Measurements from ENCODE around the gene BCKDK.
A peak's percentile ranks its signal among the peaks of the same experiment; 100 is the strongest.

BCKDK gene

GRCh38 chr16:31094088-31094423 lies 14.1 kb upstream of the BCKDK start (continued):
- TF ChIP-seq, protein P1, sequence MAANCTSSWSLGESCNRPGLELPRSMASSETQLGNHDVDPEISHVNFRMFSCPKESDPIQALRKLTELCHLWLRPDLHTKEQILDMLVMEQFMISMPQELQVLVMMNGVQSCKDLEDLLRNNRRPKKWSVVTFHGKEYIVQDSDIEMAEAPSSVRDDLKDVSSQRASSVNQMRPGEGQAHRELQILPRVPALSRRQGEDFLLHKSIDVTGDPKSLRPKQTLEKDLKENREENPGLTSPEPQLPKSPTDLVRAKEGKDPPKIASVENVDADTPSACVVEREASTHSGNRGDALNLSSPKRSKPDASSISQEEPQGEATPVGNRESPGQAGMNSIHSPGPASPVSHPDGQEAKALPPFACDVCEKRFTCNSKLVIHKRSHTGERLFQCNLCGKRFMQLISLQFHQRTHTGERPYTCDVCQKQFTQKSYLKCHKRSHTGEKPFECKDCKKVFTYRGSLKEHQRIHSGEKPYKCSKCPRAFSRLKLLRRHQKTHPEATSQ (tag by site-specific recombination; IDR thresholded peaks at IDR 0.05) = 0 out of 2 replicates have a peak, but pooled peaks have one; percentile 18
- TF ChIP-seq ZNF530 (tag by site-specific recombination; IDR thresholded peaks at IDR 0.05; ENCODE audit: low read depth) = no peak
- no peak for TF ChIP-seq ZNF558 (tag by site-specific recombination; IDR thresholded peaks at IDR 0.05)
- TF ChIP-seq ZNF548 (tag by site-specific recombination; IDR thresholded peaks at IDR 0.05) = no peak
- TF ChIP-seq, protein P2, sequence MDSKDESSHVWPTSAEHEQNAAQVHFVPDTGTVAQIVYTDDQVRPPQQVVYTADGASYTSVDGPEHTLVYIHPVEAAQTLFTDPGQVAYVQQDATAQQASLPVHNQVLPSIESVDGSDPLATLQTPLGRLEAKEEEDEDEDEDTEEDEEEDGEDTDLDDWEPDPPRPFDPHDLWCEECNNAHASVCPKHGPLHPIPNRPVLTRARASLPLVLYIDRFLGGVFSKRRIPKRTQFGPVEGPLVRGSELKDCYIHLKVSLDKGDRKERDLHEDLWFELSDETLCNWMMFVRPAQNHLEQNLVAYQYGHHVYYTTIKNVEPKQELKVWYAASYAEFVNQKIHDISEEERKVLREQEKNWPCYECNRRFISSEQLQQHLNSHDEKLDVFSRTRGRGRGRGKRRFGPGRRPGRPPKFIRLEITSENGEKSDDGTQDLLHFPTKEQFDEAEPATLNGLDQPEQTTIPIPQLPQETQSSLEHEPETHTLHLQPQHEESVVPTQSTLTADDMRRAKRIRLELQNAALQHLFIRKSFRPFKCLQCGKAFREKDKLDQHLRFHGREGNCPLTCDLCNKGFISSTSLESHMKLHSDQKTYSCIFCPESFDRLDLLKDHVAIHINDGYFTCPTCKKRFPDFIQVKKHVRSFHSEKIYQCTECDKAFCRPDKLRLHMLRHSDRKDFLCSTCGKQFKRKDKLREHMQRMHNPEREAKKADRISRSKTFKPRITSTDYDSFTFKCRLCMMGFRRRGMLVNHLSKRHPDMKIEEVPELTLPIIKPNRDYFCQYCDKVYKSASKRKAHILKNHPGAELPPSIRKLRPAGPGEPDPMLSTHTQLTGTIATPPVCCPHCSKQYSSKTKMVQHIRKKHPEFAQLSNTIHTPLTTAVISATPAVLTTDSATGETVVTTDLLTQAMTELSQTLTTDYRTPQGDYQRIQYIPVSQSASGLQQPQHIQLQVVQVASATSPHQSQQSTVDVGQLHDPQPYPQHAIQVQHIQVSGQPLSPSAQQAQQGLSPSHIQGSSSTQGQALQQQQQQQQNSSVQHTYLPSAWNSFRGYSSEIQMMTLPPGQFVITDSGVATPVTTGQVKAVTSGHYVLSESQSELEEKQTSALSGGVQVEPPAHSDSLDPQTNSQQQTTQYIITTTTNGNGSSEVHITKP (tag by site-specific recombination; IDR thresholded peaks at IDR 0.05) = peak; percentile 77
- TF ChIP-seq ZSCAN16 (tag by site-specific recombination; IDR thresholded peaks at IDR 0.05) = 0 out of 2 replicates have a peak, but pooled peaks have one; percentile 10
- TF ChIP-seq ZSCAN23 (tag by site-specific recombination; IDR thresholded peaks at IDR 0.05) = 0 out of 2 replicates have a peak, but pooled peaks have one; percentile 19
- TF ChIP-seq, protein P3, sequence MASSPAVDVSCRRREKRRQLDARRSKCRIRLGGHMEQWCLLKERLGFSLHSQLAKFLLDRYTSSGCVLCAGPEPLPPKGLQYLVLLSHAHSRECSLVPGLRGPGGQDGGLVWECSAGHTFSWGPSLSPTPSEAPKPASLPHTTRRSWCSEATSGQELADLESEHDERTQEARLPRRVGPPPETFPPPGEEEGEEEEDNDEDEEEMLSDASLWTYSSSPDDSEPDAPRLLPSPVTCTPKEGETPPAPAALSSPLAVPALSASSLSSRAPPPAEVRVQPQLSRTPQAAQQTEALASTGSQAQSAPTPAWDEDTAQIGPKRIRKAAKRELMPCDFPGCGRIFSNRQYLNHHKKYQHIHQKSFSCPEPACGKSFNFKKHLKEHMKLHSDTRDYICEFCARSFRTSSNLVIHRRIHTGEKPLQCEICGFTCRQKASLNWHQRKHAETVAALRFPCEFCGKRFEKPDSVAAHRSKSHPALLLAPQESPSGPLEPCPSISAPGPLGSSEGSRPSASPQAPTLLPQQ (tag by site-specific recombination; IDR thresholded peaks at IDR 0.05) = 0 out of 2 replicates have a peak, but pooled peaks have one; percentile 84
- TF ChIP-seq IKZF3 (tag by site-specific recombination; IDR thresholded peaks at IDR 0.05) = no peak
- peak; percentile 84 for TF ChIP-seq ZBTB48 (tag by site-specific recombination; IDR thresholded peaks at IDR 0.05)
- peak; percentile 64; the same call in 1 of the 2 replicates for TF ChIP-seq ZNF600 (tag by site-specific recombination; IDR thresholded peaks at IDR 0.05)
- no peak; the same call in 1 of the 2 replicates for TF ChIP-seq CTCF (tag by site-specific recombination; IDR thresholded peaks at IDR 0.05)
- TF ChIP-seq SETDB1 (IDR thresholded peaks at IDR 0.05; ENCODE audit: insufficient read length, low read length) = no peak
- TF ChIP-seq ZBTB11 (tag by site-specific recombination; conservative IDR thresholded peaks at IDR 0.05; ENCODE audit: low read depth) = no peak
- no peak for TF ChIP-seq ZNF433 (tag by site-specific recombination; IDR thresholded peaks at IDR 0.05; ENCODE audit: low read depth)
- peak; percentile 22; the same call in 1 of the 2 replicates for TF ChIP-seq ZNF398 (tag by site-specific recombination; IDR thresholded peaks at IDR 0.05)
- no peak for TF ChIP-seq ZNF560 (tag by site-specific recombination; IDR thresholded peaks at IDR 0.05; ENCODE audit: borderline replicate concordance)

Measured in HEK293 (cell line).